K562 (cell line): ENCODE measurements around the gene EVI2B. TPM values are rescaled to one million over a fixed set of nuclear protein-coding genes. Genes with fewer than 3 reads are reported as not detected.

Experiments used
- ATAC-seq: fragments of 200-7000 bp; cut with Tn5 transposase; 3 replicates; pipeline ENCODE4 v1.9.1; 2020; ENCODE audit warnings: moderate library complexity
- BruUV-seq: library from RNA; stranded (reverse); fragments of 400-500 nt; replicated peaks from 2 replicates; lab custom pipeline; 2021; lab: Mats Ljungman, UMichigan
- CTCF ChIA-PET: fragments of 300-600 bp; formaldehyde crosslinking; extraction: SDS; loops from one replicate; lab custom pipeline; 2021; ENCODE audit warnings: low intra/inter-chr PET ratio; lab: Yijun Ruan, JAX
- POLR2A ChIA-PET: fragments of 300-600, 350-650 bp; sonication (Branson Sonifier 250); formaldehyde crosslinking; extraction: SDS; loops from one replicate; lab custom pipeline; 2021; ENCODE audit warnings: antibody characterized with exemption, inconsistent platforms; lab: Yijun Ruan, JAX
- DNase-seq, 4 experiments: peaks; one replicate each; pipeline versions ENCODE4 v3.0.0 to v3.0.0-alpha.2; 2011 to 2018; ENCODE audit warnings: low spot score in 3 of 4, mixed read lengths in 3 of 4; ENCODE audit errors: extremely low read depth in 1 of 4
- FAIRE-seq: peaks from 2 replicates; lab custom pipeline; 2011; peaks lifted over from hg19 to GRCh38; lab: Jason Lieb, UNC
- H2AFZ ChIP-seq: 2 replicates; pipeline ENCODE4 v1.6.0; 2011; ENCODE audit warnings: low read depth, low read length, control low read depth, inconsistent platforms
- H3K27ac ChIP-seq: fragments of 200-600 bp; 3 replicates; pipeline ENCODE4 v1.8.0; 2011; ENCODE audit warnings: low read depth, mild to moderate bottlenecking, control low read depth, inconsistent platforms, low read length, moderate library complexity, mixed read lengths; ENCODE audit errors: extremely low read depth
- H3K27me3 ChIP-seq, 2 experiments: fragments of 300-600 bp in 1 of 2; 2 replicates in 1 of 2; 3 replicates in 1 of 2; pipeline versions ENCODE4 v1.6.0 to v1.8.0; 2011; ENCODE audit warnings: inconsistent platforms in 2 of 2, low read length in 2 of 2, mild to moderate bottlenecking in 1 of 2, mixed read lengths in 1 of 2, moderate library complexity in 1 of 2; ENCODE audit not compliant: control insufficient read depth in 2 of 2, insufficient read depth in 2 of 2
- H3K36me3 ChIP-seq: fragments of 300-600 bp; 3 replicates; pipeline ENCODE4 v1.8.0; 2011; ENCODE audit warnings: mild to moderate bottlenecking, low read length, inconsistent platforms; ENCODE audit not compliant: control insufficient read depth, insufficient read depth
- H3K4me1 ChIP-seq, 2 experiments: fragments of 200-600 bp in 1 of 2; replicated peaks in 1 of 2; 2 replicates in 1 of 2; 3 replicates in 1 of 2; pipeline versions ENCODE4 v1.5.1 to v1.8.0; 2011; ENCODE audit warnings: inconsistent platforms in 2 of 2, low read length in 2 of 2, mild to moderate bottlenecking in 1 of 2, mixed read lengths in 1 of 2, moderate library complexity in 1 of 2; ENCODE audit not compliant: control insufficient read depth in 2 of 2, insufficient read depth in 2 of 2
- H3K4me2 ChIP-seq: 2 replicates; pipeline ENCODE4 v1.6.1; 2011; ENCODE audit warnings: low read length, control low read depth, inconsistent platforms, mixed read lengths; ENCODE audit not compliant: insufficient read depth
- H3K4me3 ChIP-seq: fragments of 200-600 bp; sonication (generic), shearing (Covaris generic); 2 replicates; pipeline ENCODE4 v1.5.1; 2016; ENCODE audit warnings: control low read depth, inconsistent platforms
- H3K79me2 ChIP-seq: fragments of 200-600 bp; 3 replicates; pipeline ENCODE4 v1.8.0; 2011; ENCODE audit warnings: low read length, inconsistent platforms; ENCODE audit not compliant: control insufficient read depth, insufficient read depth
- H3K9ac ChIP-seq, 2 experiments: 2 replicates each; pipeline versions ENCODE4 v1.6.0 to v1.6.1; 2011; ENCODE audit warnings: low read depth in 2 of 2, low read length in 2 of 2, control low read depth in 1 of 2, inconsistent platforms in 1 of 2, mild to moderate bottlenecking in 1 of 2, mixed read lengths in 1 of 2; ENCODE audit not compliant: insufficient read depth in 1 of 2
- H3K9me1 ChIP-seq: one replicate; pipeline ENCODE4 v1.6.0; 2011; ENCODE audit warnings: inconsistent platforms, mild to moderate bottlenecking, low read length, moderate library complexity; ENCODE audit not compliant: control insufficient read depth, insufficient read depth
- H3K9me3 ChIP-seq: replicated peaks from 2 replicates; pipeline ENCODE4 v1.5.1; 2011; ENCODE audit warnings: low read depth, low read length, inconsistent platforms; ENCODE audit not compliant: control insufficient read depth, insufficient read depth
- H4K20me1 ChIP-seq: replicated peaks from 2 replicates; pipeline ENCODE4 v1.6.1; 2011; ENCODE audit warnings: low read length, inconsistent platforms, mixed read lengths; ENCODE audit not compliant: control insufficient read depth, insufficient read depth
- KHSRP ChIP-seq: fragments of 450-650 bp; IDR thresholded peaks from 2 replicates; pipeline ENCODE4 v1.6.1; 2017
- L3MBTL2 ChIP-seq: fragments of 450-650 bp; IDR thresholded peaks from 2 replicates; pipeline ENCODE4 v1.6.1; 2016; ENCODE audit warnings: mild to moderate bottlenecking, moderate library complexity
- NR2F6 ChIP-seq: fragments of 450-650 bp; formaldehyde crosslinking; IDR thresholded peaks from 2 replicates; pipeline ENCODE4 v1.4.0; 2020; ENCODE audit warnings: mild to moderate bottlenecking
- POLR2AphosphoS5 ChIP-seq: IDR thresholded peaks from 2 replicates; pipeline ENCODE4 v1.6.1; 2011; ENCODE audit warnings: mild to moderate bottlenecking, low read depth, low read length, moderate library complexity; ENCODE audit not compliant: control insufficient read depth, insufficient read depth
- PPARD ChIP-seq: fragments of 250-450 bp; sonication (Bioruptor Pico); IDR thresholded peaks from 2 replicates; pipeline ENCODE4 v1.8.0; 2022; ENCODE audit warnings: inconsistent platforms, mild to moderate bottlenecking, moderate library complexity
- TFAM ChIP-seq: fragments of 250-450 bp; sonication (Bioruptor Pico); conservative IDR thresholded peaks from 2 replicates; pipeline ENCODE4 v1.5.0; 2021; ENCODE audit warnings: mild to moderate bottlenecking, moderate library complexity
- ZNF324 ChIP-seq: fragments of 250-450 bp; sonication (Bioruptor Pico); IDR thresholded peaks from 2 replicates; pipeline ENCODE4 v1.4.0; 2020; ENCODE audit warnings: mild to moderate bottlenecking
- WGBS: fragments of 100-300 bp; shearing (Covaris generic); methylation state at CpG from one replicate; pipeline ENCODE4 v1.1.6; 2016; ENCODE audit warnings: low coverage, mixed read lengths; ENCODE audit not compliant: insufficient coverage; ENCODE audit errors: missing lambda C conversion rate; 5-methylcytosine and 5-hydroxymethylcytosine counted together
- in situ Hi-C: fragments of 300-500 bp; cut with MboI; formaldehyde crosslinking; loops from 4 replicates; pipeline ENCODE4 v1.15.0; 2018; ENCODE audit warnings: inconsistent platforms, mixed read lengths
- intact Hi-C: fragments of 100-400 bp; cut with micrococcal nuclease; formaldehyde crosslinking; loops from 2 replicates; pipeline ENCODE4 v1.14.2; 2022
- polyA plus RNA-seq, 8 experiments: library from polyadenylated mRNA; depleted of rRNA in 4 of 8; stranded (reverse) in 5 of 8; unstranded in 3 of 8; fragments of >200 nt; fragmentation: Nextera tagmentation in 2 of 8; fragmentation: Illumina TruSeq in 1 of 8; extraction: Ambion mirVana in 2 of 8; extraction: Trizol in 1 of 8; gene quantifications; 2 replicates each; pipeline versions ENCODE4 v1.2.1 to v1.2.3, GENCODE V29; 2011 to 2014; ENCODE audit warnings: inconsistent platforms in 1 of 8, missing spikeins in 1 of 8
- total RNA-seq, 7 experiments: library from RNA; depleted of rRNA in 6 of 7; stranded (reverse); fragments of >200 nt in 6 of 7; fragmentation: Illumina TruSeq in 2 of 7; extraction: Trizol in 2 of 7; gene quantifications; 2 replicates each; pipeline versions ENCODE4 v1.2.1 to v1.2.3, GENCODE V29; 2011 to 2021; ENCODE audit warnings: low replicate concordance in 1 of 7
- TF ChIP-seq, protein P1 (sequence below): fragments of 450-650 bp; IDR thresholded peaks from one replicate; pipeline ENCODE4 v1.6.1; 2018; ENCODE audit warnings: mild to moderate bottlenecking, moderate library complexity; ENCODE audit not compliant: partially characterized antibody
- TF ChIP-seq, protein P2 (sequence below): sonication (generic); formaldehyde crosslinking; IDR thresholded peaks from 2 replicates; pipeline ENCODE4 v1.8.1; 2022; ENCODE audit warnings: missing genetic modification reagents

EVI2B gene
- total and polyA plus RNA-seq, 9 of the 15 experiments (the other 6 are each of a cell fraction or from before 2014, with no cell fraction given), result 0.54 to 8.0 (median 2.5) TPM

DNA sequence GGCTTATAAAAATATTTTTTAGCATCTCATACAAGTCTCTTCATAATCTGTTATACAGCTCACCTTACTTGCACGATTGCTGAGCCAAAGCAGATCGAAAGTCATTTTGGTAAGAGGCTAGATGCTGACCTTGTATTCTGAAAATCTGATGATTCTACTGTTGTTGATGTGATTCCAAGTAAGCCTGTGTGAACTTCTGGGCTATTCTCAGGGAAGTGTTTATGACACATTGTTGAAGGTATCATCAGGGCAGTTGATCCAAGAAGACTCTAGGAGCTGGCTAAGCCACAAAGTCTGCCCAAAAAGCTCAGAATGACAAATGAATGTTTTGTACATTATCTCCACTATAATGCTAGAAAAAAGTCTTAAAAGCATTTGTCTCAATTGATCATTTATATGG lies 32.8 kb downstream of the EVI2B start:
- no peak for TF ChIP-seq PPARD (CRISPR knock-in tag)
- no peak for TF ChIP-seq KHSRP
- no peak for TF ChIP-seq TFAM (CRISPR knock-in tag)
- no peak for TF ChIP-seq POLR2AphosphoS5
- TF ChIP-seq, protein P1, sequence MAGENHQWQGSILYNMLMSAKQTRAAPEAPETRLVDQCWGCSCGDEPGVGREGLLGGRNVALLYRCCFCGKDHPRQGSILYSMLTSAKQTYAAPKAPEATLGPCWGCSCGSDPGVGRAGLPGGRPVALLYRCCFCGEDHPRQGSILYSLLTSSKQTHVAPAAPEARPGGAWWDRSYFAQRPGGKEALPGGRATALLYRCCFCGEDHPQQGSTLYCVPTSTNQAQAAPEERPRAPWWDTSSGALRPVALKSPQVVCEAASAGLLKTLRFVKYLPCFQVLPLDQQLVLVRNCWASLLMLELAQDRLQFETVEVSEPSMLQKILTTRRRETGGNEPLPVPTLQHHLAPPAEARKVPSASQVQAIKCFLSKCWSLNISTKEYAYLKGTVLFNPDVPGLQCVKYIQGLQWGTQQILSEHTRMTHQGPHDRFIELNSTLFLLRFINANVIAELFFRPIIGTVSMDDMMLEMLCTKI, result no peak
- TF ChIP-seq NR2F6 (CRISPR knock-in tag), result no peak
- TF ChIP-seq, protein P2, sequence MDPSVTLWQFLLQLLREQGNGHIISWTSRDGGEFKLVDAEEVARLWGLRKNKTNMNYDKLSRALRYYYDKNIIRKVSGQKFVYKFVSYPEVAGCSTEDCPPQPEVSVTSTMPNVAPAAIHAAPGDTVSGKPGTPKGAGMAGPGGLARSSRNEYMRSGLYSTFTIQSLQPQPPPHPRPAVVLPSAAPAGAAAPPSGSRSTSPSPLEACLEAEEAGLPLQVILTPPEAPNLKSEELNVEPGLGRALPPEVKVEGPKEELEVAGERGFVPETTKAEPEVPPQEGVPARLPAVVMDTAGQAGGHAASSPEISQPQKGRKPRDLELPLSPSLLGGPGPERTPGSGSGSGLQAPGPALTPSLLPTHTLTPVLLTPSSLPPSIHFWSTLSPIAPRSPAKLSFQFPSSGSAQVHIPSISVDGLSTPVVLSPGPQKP (CRISPR knock-in tag), result no peak
- TF ChIP-seq L3MBTL2, result no peak
- no peak for TF ChIP-seq ZNF324 (CRISPR knock-in tag)
- WGBS, result 97% methylated on average over 2 of the region's 2 CpGs
- H3K36me3 ChIP-seq, result peaks cover 24% of the 10 kb centered on the region
- ChIA-PET CTCF (no interaction called here), POLR2A (no interaction called here)
- no peaks in the 10 kb centered on the region for H3K79me2 ChIP-seq
- no peak overlapping the region for H2AFZ ChIP-seq
- DNase-seq, result no peak
- no peak overlapping the region for H3K4me2 ChIP-seq
- H3K27me3 ChIP-seq, result no peaks in the 10 kb centered on the region
- no peak overlapping the region for H3K9ac ChIP-seq
- H3K9me1 ChIP-seq, result no peaks in the 10 kb centered on the region
- no peak for FAIRE-seq
- ATAC-seq, result no peak
- BruUV-seq, result no TSS peak
- intact Hi-C loops, result no loop called here
- H3K4me3 ChIP-seq, result no peak overlapping the region
- H3K9me3 ChIP-seq, result no peaks in the 10 kb centered on the region
- no peak overlapping the region for H3K27ac ChIP-seq
- in situ Hi-C loops, result no loop called here
- H3K4me1 ChIP-seq, result no peaks in the 10 kb centered on the region
- H4K20me1 ChIP-seq, result no peaks in the 10 kb centered on the region; the same call in 1 of the 2 replicates
